Ovary (tissue), 9 donors: ENCODE data around the gene NAB2. TPM values are rescaled to one million over a fixed set of nuclear protein-coding genes. Genes with fewer than 3 reads are reported as not detected.

Experiments used
- DNase-seq, 5 donors: peaks; one replicate each; pipeline ENCODE4 v3.0.0-alpha.2; 2019 to 2020
- H3K27ac ChIP-seq, 2 donors: fragments of 200-600 bp; one replicate each; pipeline versions ENCODE4 v1.5.1 to v1.8.0; 2019 to 2022
- H3K27me3 ChIP-seq: fragments of 200-600 bp; one replicate; pipeline ENCODE4 v1.8.0; 2022
- H3K36me3 ChIP-seq: fragments of 200-600 bp; sonication (generic); one replicate; pipeline ENCODE4 v1.5.1; 2019
- H3K4me1 ChIP-seq: one replicate; pipeline ENCODE4 v1.8.1; 2013; ENCODE audit warnings: mild to moderate bottlenecking, moderate library complexity; ENCODE audit not compliant: insufficient read depth
- H3K4me3 ChIP-seq: fragments of 200-600 bp; sonication (generic); one replicate; pipeline ENCODE4 v1.5.1; 2017
- H3K9me3 ChIP-seq, 2 donors: fragments of 200-600 bp in 1 of 2; sonication (generic) in 1 of 2; one replicate each; pipeline versions ENCODE4 v1.5.1 to v1.8.1; 2013 to 2019; ENCODE audit warnings: mild to moderate bottlenecking in 1 of 2, moderate library complexity in 1 of 2
- CTCF ChIP-seq, 3 donors: fragments of 450-650 bp in 2 of 3; fragments of 200-600 bp in 1 of 3; IDR thresholded peaks; one replicate each; pipeline versions ENCODE4 v1.5.1 to v1.8.0; 2016 to 2022; ENCODE audit warnings: antibody characterized with exemption in 3 of 3, mild to moderate bottlenecking in 1 of 3
- EP300 ChIP-seq: sonication (generic); formaldehyde crosslinking; IDR thresholded peaks from one replicate; pipeline ENCODE4 v1.6.1; 2017; ENCODE audit warnings: antibody characterized with exemption
- POLR2A ChIP-seq: fragments of 450-650 bp; IDR thresholded peaks from one replicate; pipeline ENCODE4 v1.6.1; 2017; ENCODE audit warnings: antibody characterized with exemption, mild to moderate bottlenecking, moderate library complexity
- WGBS, 3 donors: extraction: QIAGEN DNeasy Blood & Tissue Kit in 1 of 3; methylation state at CpG; one replicate each; pipeline versions ENCODE4 v1.1.5 to v1.1.7; 2013 to 2017; 5-methylcytosine and 5-hydroxymethylcytosine counted together
- intact Hi-C, 4 donors: fragments of 100-400 bp; cut with DNase I; formaldehyde crosslinking; loops; one replicate each; pipeline versions ENCODE4 v1.11.0 to v1.15.1; 2022 to 2023
- polyA plus RNA-seq, 2 donors: library from polyadenylated mRNA; stranded (reverse); fragments of 200-250 nt in 1 of 2; fragments of 350-450 nt in 1 of 2; fragmentation: Illumina TruSeq in 1 of 2; extraction: RNeasy Lipid Tissue Mini Kit (QIAGEN cat#74804) in 1 of 2; gene quantifications; one replicate each; pipeline ENCODE4 v1.2.3, GENCODE V29; 2013 to 2014
- total RNA-seq, 7 donors: library from RNA; depleted of rRNA in 2 of 7; stranded (reverse); fragments of >200 nt in 2 of 7; fragmentation: NEBNext Ultra II Directional in 3 of 7; extraction: Animal tissue kit (Norgen Biotek cat#: 25700) in 3 of 7; gene quantifications; one replicate each; pipeline versions ENCODE4 v1.1.0 to v1.2.4, GENCODE V29; 2016 to 2023
- donor health status: DM: no; HTN: no; CAD: no; lungs with moderate emphysema.
- donor health status: DM: no; HTN: no; CAD: no.
- donor health status: Bipolar disorder and iron deficiency.
- donor health status: DM: yes; HTN: yes; CAD: no.
- donor health status: DM: no; HTN: no; CAD: no.
- donor health status: DM: yes; HTN: yes; CAD: no.

The NAB2 gene
- total and polyA plus RNA-seq, 9 donors = 27.5 to 103 (median 47.4) TPM

GRCh38 chr12:57106021-57106708, 17.3 kb downstream of the NAB2 start:
- Histone ChIP-seq H3K9me3 (no peaks in the 10 kb centered on the region), H3K4me3 (no peak overlapping the region), H3K27me3 (no peaks in the 10 kb centered on the region), H3K4me1 (peaks cover 2% of the 10 kb centered on the region), H3K27ac (no peak overlapping the region), H3K36me3 (no peaks in the 10 kb centered on the region)
- intact Hi-C loops = loop anchor here in 1 of 4 donors (2.0 kb wide), 1 partner anchor 17 kb away; the partner anchor contains the start of gene NAB2
- 69 to 73% (median 71%) methylated on average over 9 of the region's 9 CpGs for WGBS, 3 donors
- TF ChIP-seq EP300 = no peak
- no peak for TF ChIP-seq POLR2A
- TF ChIP-seq CTCF (IDR thresholded peaks at IDR 0.05) = no peak
- DNase-seq = peak in 1 of 5 donors; percentile 22

GRCh38 chr12:57107456-57108155, 18.7 kb downstream of the NAB2 start:
- no peaks in the 10 kb centered on the region for H3K27me3 ChIP-seq
- H3K36me3 ChIP-seq = no peaks in the 10 kb centered on the region
- TF ChIP-seq POLR2A (no peak), EP300 (no peak), CTCF (IDR thresholded peaks at IDR 0.05) (no peak)
- DNase-seq = peak in 2 of 5 donors; percentile 21 to 28
- intact Hi-C loops = loop anchor here in 1 of 4 donors (2.0 kb wide), 1 partner anchor 19 kb away; the partner anchor contains the start of gene NAB2
- WGBS, 3 donors = 57 to 63% (median 61%) methylated on average over 7 of the region's 7 CpGs
- H3K4me3 ChIP-seq = no peak overlapping the region
- peaks cover 2% of the 10 kb centered on the region for H3K4me1 ChIP-seq
- H3K9me3 ChIP-seq = no peaks in the 10 kb centered on the region
- H3K27ac ChIP-seq = no peak overlapping the region

GRCh38 chr12:57109207-57110103, 20.5 kb downstream of the NAB2 start:
- no peaks in the 10 kb centered on the region for H3K36me3 ChIP-seq
- DNase-seq = no peak
- no peak for TF ChIP-seq POLR2A
- no peaks in the 10 kb centered on the region for H3K27me3 ChIP-seq
- H3K9me3 ChIP-seq = no peaks in the 10 kb centered on the region
- 40 to 49% (median 47%) methylated on average over 7 of the region's 7 CpGs for WGBS, 3 donors
- peaks cover 2% of the 10 kb centered on the region for H3K4me1 ChIP-seq
- H3K4me3 ChIP-seq = peak overlapping the region; percentile 49
- peak overlapping the region in 1 of 2 donors; percentile 99 for H3K27ac ChIP-seq
- intact Hi-C loops = loop anchor here in 3 of 4 donors (2.0 to 5.0 kb wide), 5 partner anchors 21 to 102 kb away; partner anchors contain the start of genes NAB2 (in 1 of the 3) and ZBTB39 (in 1 of the 3)

GRCh38 chr12:57110104-57111030, 21.5 kb downstream of the NAB2 start:
- Histone ChIP-seq H3K27me3 (no peaks in the 10 kb centered on the region), H3K36me3 (no peaks in the 10 kb centered on the region), H3K4me1 (peaks cover 2% of the 10 kb centered on the region), H3K9me3 (no peaks in the 10 kb centered on the region), H3K27ac (peak overlapping the region; percentile 61 to 99), H3K4me3 (peak overlapping the region; percentile 49)
- DNase-seq = peak; percentile 77 to 84 (median 80)
- TF ChIP-seq EP300 (no peak), CTCF (IDR thresholded peaks at IDR 0.05) (peak in 1 of 3 donors; percentile 13), POLR2A (peak; percentile 47)
- 2% methylated on average over 28 of the region's 28 CpGs for WGBS, 3 donors
- intact Hi-C loops = loop anchor here in 3 of 4 donors (2.0 to 5.0 kb wide), 5 partner anchors 22 to 103 kb away; partner anchors contain the start of genes NAB2 (in 1 of the 3) and ZBTB39 (in 1 of the 3)
